Tibial nerve (tissue), 4 donors: ENCODE results near the gene NELL1.

ENCODE experiments used
- CTCF ChIP-seq, 5 experiments: fragments of 200-600 bp in 3 of 5; fragments of 450-650 bp in 2 of 5; sonication (generic) in 3 of 5; IDR thresholded peaks; one replicate each; pipeline ENCODE4 v1.5.1; 2016 to 2019; ENCODE audit warnings: antibody characterized with exemption in 5 of 5, mild to moderate bottlenecking in 3 of 5, moderate library complexity in 2 of 5
- EP300 ChIP-seq, 2 donors: sonication (generic); formaldehyde crosslinking; IDR thresholded peaks; one replicate each; pipeline ENCODE4 v1.6.1; 2017; ENCODE audit warnings: antibody characterized with exemption in 2 of 2, mild to moderate bottlenecking in 1 of 2

GRCh38 chr11:20795005-20795404 lies 125.6 kb downstream of the NELL1 start:
- TF ChIP-seq CTCF (IDR thresholded peaks at IDR 0.05) (no peak), EP300 (IDR thresholded peaks at IDR 0.05) (no peak)
